Measurements from ENCODE around the gene ABLIM3. TPM values are rescaled to one million over a fixed set of nuclear protein-coding genes. Genes with fewer than 3 reads are reported as not detected.

The ABLIM3 gene
- polyA plus RNA-seq, 1 donor (not counting 4 experiments of a cell fraction or from before 2014, with no cell fraction given) = 7.9 TPM

DNA sequence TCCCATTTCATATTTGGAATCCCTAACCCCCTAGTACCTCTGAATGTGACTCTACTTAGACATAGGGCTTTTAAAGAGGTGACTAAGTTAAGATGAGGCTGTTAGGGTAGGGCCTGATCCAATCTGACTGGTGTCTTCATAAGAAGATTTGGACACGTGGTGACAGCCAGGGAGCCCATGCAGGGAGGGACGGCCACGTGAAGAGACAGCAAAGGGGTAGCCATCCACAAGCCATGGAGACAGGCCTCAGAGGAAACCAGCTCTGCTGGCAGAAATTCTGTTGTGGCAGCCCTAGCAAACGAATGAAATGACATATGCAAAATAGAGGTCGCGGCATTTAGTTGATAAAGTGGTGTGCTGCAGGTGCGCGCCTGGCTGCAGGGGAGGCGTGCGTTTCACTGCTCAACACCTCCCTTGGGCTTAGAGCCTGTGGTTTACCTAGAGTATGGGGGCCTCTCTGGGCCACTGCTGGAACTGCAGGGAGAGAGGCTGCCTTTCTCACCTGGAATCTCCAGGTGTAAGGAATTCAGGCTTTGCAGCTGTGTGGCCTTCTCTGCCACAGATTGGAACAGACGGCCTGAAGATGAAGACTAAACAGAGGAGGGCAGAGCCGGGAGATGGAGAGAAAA is 123.3 kb downstream of the ABLIM3 start:
- H3K9me3 ChIP-seq (ENCODE audit: control insufficient read depth, low read depth, low read length) = peaks cover 2% of the 10 kb centered on the region
- no peak overlapping the region for H3K4me2 ChIP-seq (ENCODE audit: control insufficient read depth, extremely low read depth, insufficient read depth, low read depth, low read length)
- TF ChIP-seq EZH2 (IDR thresholded peaks at IDR 0.05; ENCODE audit: low read length) = no peak
- TF ChIP-seq, protein P1, sequence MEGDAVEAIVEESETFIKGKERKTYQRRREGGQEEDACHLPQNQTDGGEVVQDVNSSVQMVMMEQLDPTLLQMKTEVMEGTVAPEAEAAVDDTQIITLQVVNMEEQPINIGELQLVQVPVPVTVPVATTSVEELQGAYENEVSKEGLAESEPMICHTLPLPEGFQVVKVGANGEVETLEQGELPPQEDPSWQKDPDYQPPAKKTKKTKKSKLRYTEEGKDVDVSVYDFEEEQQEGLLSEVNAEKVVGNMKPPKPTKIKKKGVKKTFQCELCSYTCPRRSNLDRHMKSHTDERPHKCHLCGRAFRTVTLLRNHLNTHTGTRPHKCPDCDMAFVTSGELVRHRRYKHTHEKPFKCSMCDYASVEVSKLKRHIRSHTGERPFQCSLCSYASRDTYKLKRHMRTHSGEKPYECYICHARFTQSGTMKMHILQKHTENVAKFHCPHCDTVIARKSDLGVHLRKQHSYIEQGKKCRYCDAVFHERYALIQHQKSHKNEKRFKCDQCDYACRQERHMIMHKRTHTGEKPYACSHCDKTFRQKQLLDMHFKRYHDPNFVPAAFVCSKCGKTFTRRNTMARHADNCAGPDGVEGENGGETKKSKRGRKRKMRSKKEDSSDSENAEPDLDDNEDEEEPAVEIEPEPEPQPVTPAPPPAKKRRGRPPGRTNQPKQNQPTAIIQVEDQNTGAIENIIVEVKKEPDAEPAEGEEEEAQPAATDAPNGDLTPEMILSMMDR (optimal IDR thresholded peaks at IDR 0.05 in 1 of 3, IDR thresholded peaks at IDR 0.05 in 1 of 3, conservative IDR thresholded peaks at IDR 0.05 in 1 of 3; ENCODE audit: extremely low read depth in 1 of 3, insufficient read depth in 2 of 3, low read length in 3 of 3) = peak; percentile 93 to 97 (median 94)
- no peaks in the 10 kb centered on the region for H3K27me3 ChIP-seq (ENCODE audit: control insufficient read depth, extremely low read depth, insufficient read depth, low read length)
- H3K4me3 ChIP-seq (ENCODE audit: control insufficient read depth in 2 of 3, extremely low read depth in 1 of 3, insufficient read depth in 2 of 3, low read depth in 1 of 3, low read length in 3 of 3) = no peak overlapping the region
- no peaks in the 10 kb centered on the region for H4K20me1 ChIP-seq (ENCODE audit: control insufficient read depth, extremely low read depth, insufficient read depth, low read length)
- no peaks in the 10 kb centered on the region for H3K9me1 ChIP-seq (ENCODE audit: control insufficient read depth, extremely low read depth, insufficient read depth, low read length)
- H2AFZ ChIP-seq (ENCODE audit: control insufficient read depth, low read length) = no peak overlapping the region
- H3K9ac ChIP-seq (ENCODE audit: control insufficient read depth, extremely low read depth, insufficient read depth, low read length) = no peak overlapping the region
- FAIRE-seq (peak; percentile 84), DNase-seq (ENCODE audit: low read depth, low spot score) (no peak)
- H3K79me2 ChIP-seq (ENCODE audit: control insufficient read depth, insufficient read depth, low read length) = no peaks in the 10 kb centered on the region
- no peaks in the 10 kb centered on the region for H3K36me3 ChIP-seq (ENCODE audit: control insufficient read depth in 2 of 2, extremely low read depth in 1 of 2, insufficient read depth in 2 of 2, low read length in 2 of 2)
- H3K4me1 ChIP-seq (ENCODE audit: control insufficient read depth, extremely low read depth, insufficient read depth, low read length) = peaks cover 5% of the 10 kb centered on the region
- H3K27ac ChIP-seq (ENCODE audit: control insufficient read depth, insufficient read depth, low read length) = no peak overlapping the region
- dilution Hi-C loops (cut with MboI; ENCODE audit: extremely low pct_ligation_motif_present, low sequenced_read_pairs) = no loop called here

DNA sequence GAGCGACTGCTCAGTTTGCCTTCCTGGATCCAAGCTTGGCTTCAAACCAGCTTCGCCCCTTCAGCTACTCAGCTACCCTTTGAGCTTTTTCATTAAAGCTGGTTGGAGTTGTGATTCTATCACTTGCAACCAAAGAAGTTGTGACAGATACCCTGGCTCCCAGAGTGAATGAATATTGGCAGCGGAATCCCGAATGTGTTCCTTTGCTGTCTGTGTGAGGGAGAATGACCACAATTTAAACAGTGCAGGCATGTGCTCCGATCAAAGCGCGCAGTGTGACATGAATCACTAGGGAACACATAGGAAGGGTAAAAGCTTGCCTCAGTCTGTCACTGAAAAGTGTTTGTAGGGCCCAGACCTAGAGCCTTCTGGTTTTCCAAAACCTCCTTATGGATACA is 123.8 kb downstream of the ABLIM3 start:
- Histone ChIP-seq H3K4me3 (ENCODE audit: control insufficient read depth in 2 of 3, extremely low read depth in 1 of 3, insufficient read depth in 2 of 3, low read depth in 1 of 3, low read length in 3 of 3) (no peak overlapping the region), H3K27ac (ENCODE audit: control insufficient read depth, insufficient read depth, low read length) (no peak overlapping the region), H3K9me3 (ENCODE audit: control insufficient read depth, low read depth, low read length) (peaks cover 2% of the 10 kb centered on the region), H2AFZ (ENCODE audit: control insufficient read depth, low read length) (no peak overlapping the region), H3K79me2 (ENCODE audit: control insufficient read depth, insufficient read depth, low read length) (no peaks in the 10 kb centered on the region), H3K27me3 (ENCODE audit: control insufficient read depth, extremely low read depth, insufficient read depth, low read length) (no peaks in the 10 kb centered on the region), H3K4me1 (ENCODE audit: control insufficient read depth, extremely low read depth, insufficient read depth, low read length) (peaks cover 5% of the 10 kb centered on the region), H3K36me3 (ENCODE audit: control insufficient read depth in 2 of 2, extremely low read depth in 1 of 2, insufficient read depth in 2 of 2, low read length in 2 of 2) (no peaks in the 10 kb centered on the region), H3K9me1 (ENCODE audit: control insufficient read depth, extremely low read depth, insufficient read depth, low read length) (no peaks in the 10 kb centered on the region), H3K4me2 (ENCODE audit: control insufficient read depth, extremely low read depth, insufficient read depth, low read depth, low read length) (no peak overlapping the region), H3K9ac (ENCODE audit: control insufficient read depth, extremely low read depth, insufficient read depth, low read length) (no peak overlapping the region), H4K20me1 (ENCODE audit: control insufficient read depth, extremely low read depth, insufficient read depth, low read length) (no peaks in the 10 kb centered on the region)
- TF ChIP-seq, protein P1 (optimal IDR thresholded peaks at IDR 0.05 in 1 of 3, IDR thresholded peaks at IDR 0.05 in 1 of 3, conservative IDR thresholded peaks at IDR 0.05 in 1 of 3; ENCODE audit: extremely low read depth in 1 of 3, insufficient read depth in 2 of 3, low read length in 3 of 3) = no peak
- no peak for TF ChIP-seq EZH2 (IDR thresholded peaks at IDR 0.05; ENCODE audit: low read length)
- dilution Hi-C loops (cut with MboI; ENCODE audit: extremely low pct_ligation_motif_present, low sequenced_read_pairs) = no loop called here
- no peak for DNase-seq (ENCODE audit: low read depth, low spot score)
- FAIRE-seq = no peak
